ENCODE data around the gene AKT3. TPM values are rescaled to one million over a fixed set of nuclear protein-coding genes. Genes with fewer than 3 reads are reported as not detected.

The AKT3 gene
- polyA plus RNA-seq, 3 donors: 0.81 to 1.7 (median 1.4) TPM

- Histone ChIP-seq H3K9ac (ENCODE audit: insufficient read depth, low read length, poor library complexity, severe bottlenecking) (peak overlapping the region; percentile 10), H4K20me1 (ENCODE audit: insufficient read depth, low read length) (no peaks in the 10 kb centered on the region), H3K4me2 (replicated peaks; ENCODE audit: extremely low read depth, low read length, poor library complexity, severe bottlenecking) (peak overlapping the region; percentile 35), H3K79me2 (ENCODE audit: insufficient read depth, low read length) (no peaks in the 10 kb centered on the region), H2AFZ (ENCODE audit: insufficient read depth, low read depth, low read length, poor library complexity, severe bottlenecking) (peak overlapping the region; percentile 31), H3K27me3 (ENCODE audit: control insufficient read depth in 2 of 2, insufficient read depth in 2 of 2, low read length in 2 of 2) (no peaks in the 10 kb centered on the region), H3K36me3 (replicated peaks in 1 of 2; ENCODE audit: control insufficient read depth in 1 of 2, insufficient read depth in 2 of 2, low read length in 2 of 2) (peaks cover 0 to 18% of the 10 kb centered on the region in 2 donors), H3K4me1 (ENCODE audit: control insufficient read depth in 1 of 2, insufficient read depth in 2 of 2, low read length in 2 of 2) (peaks cover 10 to 18% of the 10 kb centered on the region in 2 donors), H3K27ac (ENCODE audit: low read depth in 1 of 2, low read length in 2 of 2) (no peak overlapping the region), H3K4me3 (replicated peaks in 1 of 3; ENCODE audit: low read depth in 2 of 3, low read length in 3 of 3) (peak overlapping the region in 1 of 3 experiments; percentile 33), H3K9me3 (replicated peaks in 1 of 2; ENCODE audit: control insufficient read depth in 1 of 2, insufficient read depth in 1 of 2, low read length in 2 of 2) (no peaks in the 10 kb centered on the region)
- Mint-ChIP-seq H3K27me3 (ENCODE audit: low read depth in 3 of 3) (no peaks in the 10 kb centered on the region), H3K4me1 (peaks cover 23% of the 10 kb centered on the region), H3K9me3 (no peaks in the 10 kb centered on the region), H3K4me3 (peak overlapping the region; percentile 28 to 63), H3K36me3 (peaks cover 22 to 36% of the 10 kb centered on the region in 2 donors), H3K27ac (peak overlapping the region in 4 of 7 donors; percentile 17 to 61 (median 50))
- no peak for TF ChIP-seq CTCF (IDR thresholded peaks at IDR 0.05)
- no peak for DNase-seq
- WGBS (ENCODE audit: insufficient coverage): 5% methylated on average over 7 of the region's 9 CpGs
- intact Hi-C loops (cut with micrococcal nuclease): no loop called here
Observed at GRCh38 chr1:243508303-243508713, 341.7 kb downstream of the AKT3 start.

- intact Hi-C loops (cut with micrococcal nuclease): no loop called here
- H3K27ac Mint-ChIP-seq: peak overlapping the region in 1 of 7 donors; percentile 44
- H2AFZ ChIP-seq (ENCODE audit: insufficient read depth, low read depth, low read length, poor library complexity, severe bottlenecking): peak overlapping the region; percentile 31
- H4K20me1 ChIP-seq (ENCODE audit: insufficient read depth, low read length): no peaks in the 10 kb centered on the region
- peaks cover 0 to 18% of the 10 kb centered on the region in 2 donors for H3K36me3 ChIP-seq (replicated peaks in 1 of 2; ENCODE audit: control insufficient read depth in 1 of 2, insufficient read depth in 2 of 2, low read length in 2 of 2)
- DNase-seq: no peak
- H3K4me1 Mint-ChIP-seq: peaks cover 23% of the 10 kb centered on the region
- H3K27me3 ChIP-seq (ENCODE audit: control insufficient read depth in 2 of 2, insufficient read depth in 2 of 2, low read length in 2 of 2): no peaks in the 10 kb centered on the region
- no peak overlapping the region for H3K27ac ChIP-seq (ENCODE audit: low read depth in 1 of 2, low read length in 2 of 2)
- TF ChIP-seq CTCF (IDR thresholded peaks at IDR 0.05): no peak
- no peaks in the 10 kb centered on the region for H3K27me3 Mint-ChIP-seq (ENCODE audit: low read depth in 3 of 3)
- peak overlapping the region in 1 of 3 experiments; percentile 33 for H3K4me3 ChIP-seq (replicated peaks in 1 of 3; ENCODE audit: low read depth in 2 of 3, low read length in 3 of 3)
- H3K9ac ChIP-seq (ENCODE audit: insufficient read depth, low read length, poor library complexity, severe bottlenecking): peak overlapping the region; percentile 10
- H3K4me3 Mint-ChIP-seq: peak overlapping the region in 1 of 2 donors; percentile 63
- 0% methylated on average over 1 of the region's 8 CpGs for whole genome bisulfite sequencing (ENCODE audit: insufficient coverage)
- H3K9me3 ChIP-seq (replicated peaks in 1 of 2; ENCODE audit: control insufficient read depth in 1 of 2, insufficient read depth in 1 of 2, low read length in 2 of 2): no peaks in the 10 kb centered on the region
- peaks cover 26 to 41% of the 10 kb centered on the region in 2 donors for H3K36me3 Mint-ChIP-seq
- H3K9me3 Mint-ChIP-seq: no peaks in the 10 kb centered on the region
- H3K79me2 ChIP-seq (ENCODE audit: insufficient read depth, low read length): no peaks in the 10 kb centered on the region
- peak overlapping the region; percentile 35 for H3K4me2 ChIP-seq (replicated peaks; ENCODE audit: extremely low read depth, low read length, poor library complexity, severe bottlenecking)
- H3K4me1 ChIP-seq (ENCODE audit: control insufficient read depth in 1 of 2, insufficient read depth in 2 of 2, low read length in 2 of 2): peaks cover 10 to 18% of the 10 kb centered on the region in 2 donors
Observed at GRCh38 chr1:243507672-243508302, 342.3 kb downstream of the AKT3 start.

Data from CD14-positive monocyte (primary cell).